Endodermal cell (in vitro differentiated cells): ENCODE data around the gene KRT76. TPM values are rescaled to one million over a fixed set of nuclear protein-coding genes. Genes with fewer than 3 reads are reported as not detected.

Experiments used
- DNase-seq: peaks from one replicate; pipeline ENCODE4 v3.0.0-alpha.2; 2017
- H3K27ac ChIP-seq: 2 replicates; pipeline ENCODE4 v1.5.1; 2013; ENCODE audit warnings: mild to moderate bottlenecking, low read depth, low read length, moderate library complexity
- H3K27me3 ChIP-seq: 2 replicates; pipeline ENCODE4 v1.6.1; 2013; ENCODE audit warnings: mild to moderate bottlenecking, low read length, moderate library complexity; ENCODE audit not compliant: insufficient read depth, control insufficient read depth, poor library complexity, severe bottlenecking
- H3K36me3 ChIP-seq: 2 replicates; pipeline ENCODE4 v1.7.0; 2013; ENCODE audit warnings: mild to moderate bottlenecking, low read length, moderate library complexity; ENCODE audit not compliant: control insufficient read depth, insufficient read depth
- H3K4me1 ChIP-seq: one replicate; pipeline ENCODE4 v1.7.0; 2013; ENCODE audit warnings: low read length; ENCODE audit not compliant: control insufficient read depth, insufficient read depth
- H3K4me3 ChIP-seq: 2 replicates; pipeline ENCODE4 v1.5.1; 2013; ENCODE audit warnings: mild to moderate bottlenecking, low read length, moderate library complexity
- H3K9ac ChIP-seq: 2 replicates; pipeline ENCODE4 v1.6.1; 2013; ENCODE audit warnings: mild to moderate bottlenecking, low read length, moderate library complexity; ENCODE audit not compliant: poor library complexity, severe bottlenecking; ENCODE audit errors: extremely low read depth
- H3K9me3 ChIP-seq: 2 replicates; pipeline ENCODE4 v1.6.1; 2013; ENCODE audit warnings: mild to moderate bottlenecking, low read length, moderate library complexity; ENCODE audit not compliant: control insufficient read depth
- H3K27ac Mint-ChIP-seq: 2 replicates; pipeline ENCODE4 v1.8.0; 2020; ENCODE audit warnings: mixed read lengths
- H3K27me3 Mint-ChIP-seq: 2 replicates; pipeline ENCODE4 v1.8.0; 2021; ENCODE audit warnings: mild to moderate bottlenecking, mixed read lengths; ENCODE audit not compliant: insufficient read depth
- H3K36me3 Mint-ChIP-seq: 2 replicates; pipeline ENCODE4 v1.8.0; 2020; ENCODE audit warnings: low read depth, mixed read lengths
- H3K4me1 Mint-ChIP-seq: 2 replicates; pipeline ENCODE4 v1.8.0; 2020; ENCODE audit warnings: mixed read lengths
- H3K4me3 Mint-ChIP-seq: 2 replicates; pipeline ENCODE4 v1.8.0; 2020; ENCODE audit warnings: mild to moderate bottlenecking, moderate library complexity, mixed read lengths
- H3K9me3 Mint-ChIP-seq: 2 replicates; pipeline ENCODE4 v1.8.0; 2020; ENCODE audit warnings: mild to moderate bottlenecking, mixed read lengths
- CTCF ChIP-seq: fragments of 200-600 bp; sonication (generic); conservative IDR thresholded peaks from 2 replicates; pipeline ENCODE4 v1.5.0; 2021; ENCODE audit warnings: antibody characterized with exemption, mild to moderate bottlenecking
- whole genome bisulfite sequencing, 2 experiments: methylation state at CpG; one replicate each; pipeline versions ENCODE4 v1.1.5 to v1.1.7; 2013; ENCODE audit warnings: missing lambda C conversion rate in 2 of 2, mixed read lengths in 1 of 2; ENCODE audit not compliant: insufficient coverage in 1 of 2, insufficient read length in 1 of 2; 5-methylcytosine and 5-hydroxymethylcytosine counted together
- total RNA-seq, 2 donors: library from RNA; stranded (reverse); fragmentation: NEBNext Ultra II Directional in 1 of 2; extraction: Animal tissue kit (Norgen Biotek cat#: 25700) in 1 of 2; gene quantifications; 2 replicates in 1 of 2; 3 replicates in 1 of 2; pipeline ENCODE4 v1.2.1, GENCODE V29; 2021

The KRT76 gene
- total RNA-seq, 2 donors from 2014 or later: not detected

- H3K27ac Mint-ChIP-seq: no peak overlapping the region
- no peaks in the 10 kb centered on the region for H3K36me3 Mint-ChIP-seq
- H3K27ac ChIP-seq: no peak overlapping the region
- no peak overlapping the region for H3K4me3 Mint-ChIP-seq
- no peaks in the 10 kb centered on the region for H3K36me3 ChIP-seq
- no peak for TF ChIP-seq CTCF
- H3K4me1 ChIP-seq: no peaks in the 10 kb centered on the region
- no peaks in the 10 kb centered on the region for H3K9me3 Mint-ChIP-seq
- no peak overlapping the region for H3K4me3 ChIP-seq
- WGBS, 2 experiments: 64 to 65% methylated on average over 3 of the region's 3 CpGs
- H3K9me3 ChIP-seq: no peaks in the 10 kb centered on the region
- H3K27me3 Mint-ChIP-seq: peaks cover 30% of the 10 kb centered on the region
- peaks cover 32% of the 10 kb centered on the region for H3K27me3 ChIP-seq
- no peaks in the 10 kb centered on the region for H3K4me1 Mint-ChIP-seq
- DNase-seq: no peak
- no peak overlapping the region for H3K9ac ChIP-seq
These were observed 55.2 kb downstream of the KRT76 start for GRCh38 chr12:52721838-52722470.

- Histone ChIP-seq H3K27ac (no peak overlapping the region), H3K36me3 (no peaks in the 10 kb centered on the region), H3K4me1 (no peaks in the 10 kb centered on the region), H3K4me3 (no peak overlapping the region), H3K27me3 (peaks cover 32% of the 10 kb centered on the region), H3K9ac (no peak overlapping the region), H3K9me3 (no peaks in the 10 kb centered on the region)
- H3K9me3 Mint-ChIP-seq: no peaks in the 10 kb centered on the region
- H3K4me3 Mint-ChIP-seq: no peak overlapping the region
- H3K4me1 Mint-ChIP-seq: no peaks in the 10 kb centered on the region
- H3K27ac Mint-ChIP-seq: no peak overlapping the region
- whole genome bisulfite sequencing, 2 experiments: 83 to 88% methylated on average over 5 to 8 of the region's 8 CpGs
- TF ChIP-seq CTCF: no peak
- no peak for DNase-seq
- H3K36me3 Mint-ChIP-seq: no peaks in the 10 kb centered on the region
- peaks cover 42% of the 10 kb centered on the region for H3K27me3 Mint-ChIP-seq
These were observed 56.7 kb downstream of the KRT76 start for GRCh38 chr12:52720365-52720886.

Other genes starting within 250 kb of the KRT76 start
- not detected for gene KRT71, start 224.2 kb downstream of the KRT76 start, total RNA-seq
- not detected for gene KRT74, start 203.5 kb downstream of the KRT76 start, total RNA-seq
- not detected for gene KRT72, start 175.9 kb downstream of the KRT76 start, total RNA-seq
- gene KRT73, start 158.8 kb downstream of the KRT76 start, total RNA-seq: not detected
- gene KRT2, start 125.1 kb downstream of the KRT76 start, total RNA-seq: not detected
- gene KRT1, start 96.9 kb downstream of the KRT76 start, total RNA-seq: not detected
- not detected for gene KRT77, start 73.8 kb downstream of the KRT76 start, total RNA-seq
- gene KRT3, start 18.8 kb upstream of the KRT76 start, total RNA-seq: not detected
- gene KRT4, start 36.8 kb upstream of the KRT76 start, total RNA-seq: not detected
- not detected for gene KRT79, start 57.0 kb upstream of the KRT76 start, total RNA-seq
- gene KRT78, start 71.6 kb upstream of the KRT76 start, total RNA-seq: not detected
- gene KRT8, start 127.7 kb upstream of the KRT76 start, total RNA-seq: 1,000 to 10,000 TPM; 1,663 to 1,920 TPM
- 1,000 to 10,000 TPM in 1 of 2 donors, 100 to 1,000 TPM in 1; 858 to 1,019 TPM for gene KRT18, start 171.8 kb upstream of the KRT76 start, total RNA-seq
- 100 to 1,000 TPM; 596 to 655 TPM for gene EIF4B, start 229.1 kb upstream of the KRT76 start, total RNA-seq